Upper lobe of left lung (tissue), 6 donors: Measurements from ENCODE around the gene CALHM5. TPM values are rescaled to one million over a fixed set of nuclear protein-coding genes. Genes with fewer than 3 reads are reported as not detected.

ENCODE experiments used
- ATAC-seq, 2 donors: fragments of 200-7000 bp; cut with Tn5 transposase; one replicate each; pipeline ENCODE4 v1.9.1; 2022; ENCODE audit warnings: mild to moderate bottlenecking in 2 of 2, moderate library complexity in 2 of 2; ENCODE audit not compliant: low FRiP score in 2 of 2
- DNase-seq, 2 donors: peaks; one replicate each; pipeline ENCODE4 v3.0.0-alpha.2; 2019 to 2020
- H3K27ac ChIP-seq, 4 donors: fragments of 200-600 bp; sonication (generic); one replicate each; pipeline ENCODE4 v1.5.1; 2016 to 2019
- H3K27me3 ChIP-seq, 4 donors: fragments of 200-600 bp; sonication (generic); one replicate each; pipeline ENCODE4 v1.5.1; 2017 to 2019
- H3K36me3 ChIP-seq, 4 donors: fragments of 200-600 bp; sonication (generic); one replicate each; pipeline ENCODE4 v1.5.1; 2016 to 2019
- H3K4me1 ChIP-seq, 4 donors: fragments of 200-600 bp; sonication (generic); one replicate each; pipeline ENCODE4 v1.5.1; 2018 to 2019
- H3K4me3 ChIP-seq, 4 donors: fragments of 200-600 bp; sonication (generic); one replicate each; pipeline ENCODE4 v1.5.1; 2017 to 2019; ENCODE audit warnings: mild to moderate bottlenecking in 2 of 4, moderate library complexity in 1 of 4
- H3K9me3 ChIP-seq, 4 donors: fragments of 200-600 bp; sonication (generic); one replicate each; pipeline ENCODE4 v1.5.1; 2018 to 2019
- EP300 ChIP-seq, 4 donors: sonication (generic); formaldehyde crosslinking; IDR thresholded peaks; one replicate each; pipeline ENCODE4 v1.5.1; 2017; ENCODE audit warnings: antibody characterized with exemption in 4 of 4, control low read depth in 2 of 4
- POLR2A ChIP-seq, 4 donors: fragments of 450-650 bp; IDR thresholded peaks; one replicate each; pipeline ENCODE4 v1.5.1; 2016 to 2017; ENCODE audit warnings: antibody characterized with exemption in 4 of 4, mild to moderate bottlenecking in 2 of 4
- POLR2AphosphoS5 ChIP-seq, 2 donors: sonication (generic); formaldehyde crosslinking; IDR thresholded peaks; one replicate each; pipeline ENCODE4 v1.5.1; 2017; ENCODE audit warnings: antibody characterized with exemption in 2 of 2
- WGBS, 2 donors: methylation state at CpG; one replicate each; pipeline ENCODE4 v1.1.5; 2017 to 2018; 5-methylcytosine and 5-hydroxymethylcytosine counted together
- total RNA-seq, 6 donors: library from RNA; depleted of rRNA in 4 of 6; stranded (reverse); fragments of >200 nt in 4 of 6; gene quantifications; one replicate each; pipeline versions ENCODE4 v1.1.0 to v1.2.1, GENCODE V29; 2016 to 2021
- TF ChIP-seq, protein P1 (sequence below), 6 experiments: fragments of 450-650 bp in 4 of 6; fragments of 200-600 bp in 2 of 6; sonication (generic) in 2 of 6; IDR thresholded peaks; one replicate each; pipeline ENCODE4 v1.5.1; 2016 to 2019; ENCODE audit warnings: antibody characterized with exemption in 6 of 6
- donor health status: DM: no; HTN: no; CAD: no; lungs with moderate emphysema.
- donor health status: DM: no; HTN: yes; CAD: no; lungs with severe emphysema.

CALHM5 gene
- total RNA-seq, 6 donors from 2014 or later, result 0.76 to 2.9 (median 1.2) TPM

DNA sequence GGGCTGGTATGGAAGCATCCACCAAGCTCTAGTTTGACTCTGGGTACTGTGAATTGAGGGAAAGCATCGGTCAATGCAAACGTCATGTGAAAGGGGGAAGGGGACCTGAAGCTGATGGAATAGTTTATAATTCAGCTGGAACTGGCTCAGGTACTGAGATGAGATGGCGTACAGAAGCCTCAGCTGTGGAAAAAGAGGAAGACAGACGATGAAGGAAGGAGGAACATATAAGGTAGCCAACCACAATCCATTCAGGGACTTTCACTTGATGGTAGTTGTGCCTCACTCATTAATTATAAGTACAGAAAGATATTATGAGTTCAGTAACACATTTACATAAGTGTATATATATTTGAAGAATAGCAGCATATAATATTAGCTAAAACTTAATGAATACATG, 2.7 kb downstream of the CALHM5 start:
- Histone ChIP-seq H3K27ac (peak overlapping the region in 3 of 4 donors; percentile 16 to 91 (median 28)), H3K9me3 (no peaks in the 10 kb centered on the region), H3K27me3 (no peaks in the 10 kb centered on the region), H3K4me3 (no peak overlapping the region), H3K36me3 (peaks cover 0 to 6% (median 2%) of the 10 kb centered on the region in 4 donors), H3K4me1 (peaks cover 6 to 20% (median 6%) of the 10 kb centered on the region in 4 donors)
- TF ChIP-seq POLR2A (IDR thresholded peaks at IDR 0.05) (no peak), EP300 (IDR thresholded peaks at IDR 0.05) (no peak), POLR2AphosphoS5 (IDR thresholded peaks at IDR 0.05) (no peak)
- TF ChIP-seq, protein P1, sequence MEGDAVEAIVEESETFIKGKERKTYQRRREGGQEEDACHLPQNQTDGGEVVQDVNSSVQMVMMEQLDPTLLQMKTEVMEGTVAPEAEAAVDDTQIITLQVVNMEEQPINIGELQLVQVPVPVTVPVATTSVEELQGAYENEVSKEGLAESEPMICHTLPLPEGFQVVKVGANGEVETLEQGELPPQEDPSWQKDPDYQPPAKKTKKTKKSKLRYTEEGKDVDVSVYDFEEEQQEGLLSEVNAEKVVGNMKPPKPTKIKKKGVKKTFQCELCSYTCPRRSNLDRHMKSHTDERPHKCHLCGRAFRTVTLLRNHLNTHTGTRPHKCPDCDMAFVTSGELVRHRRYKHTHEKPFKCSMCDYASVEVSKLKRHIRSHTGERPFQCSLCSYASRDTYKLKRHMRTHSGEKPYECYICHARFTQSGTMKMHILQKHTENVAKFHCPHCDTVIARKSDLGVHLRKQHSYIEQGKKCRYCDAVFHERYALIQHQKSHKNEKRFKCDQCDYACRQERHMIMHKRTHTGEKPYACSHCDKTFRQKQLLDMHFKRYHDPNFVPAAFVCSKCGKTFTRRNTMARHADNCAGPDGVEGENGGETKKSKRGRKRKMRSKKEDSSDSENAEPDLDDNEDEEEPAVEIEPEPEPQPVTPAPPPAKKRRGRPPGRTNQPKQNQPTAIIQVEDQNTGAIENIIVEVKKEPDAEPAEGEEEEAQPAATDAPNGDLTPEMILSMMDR (IDR thresholded peaks at IDR 0.05), result no peak
- WGBS, 2 donors, result 63 to 74% methylated on average over 4 of the region's 4 CpGs
- DNase-seq (no peak), ATAC-seq (no peak)

DNA sequence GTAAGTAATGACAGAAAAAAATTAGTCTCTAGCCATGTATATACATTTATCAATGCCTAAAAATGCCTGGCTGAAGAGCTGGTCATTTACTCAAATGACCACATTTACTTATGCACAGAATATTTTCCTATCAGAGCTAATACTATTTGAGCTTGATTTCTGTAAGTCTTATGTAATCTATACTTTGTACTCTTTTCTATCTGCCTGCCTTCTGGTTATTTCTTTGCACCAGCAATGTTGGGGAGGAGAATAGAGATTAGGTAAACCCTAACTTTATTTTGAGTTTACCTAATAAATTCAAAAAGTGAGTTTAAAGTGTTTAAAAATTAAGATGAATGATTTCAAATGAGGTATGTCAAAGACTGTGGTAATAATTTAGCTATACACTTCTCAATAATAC, 3.7 kb downstream of the CALHM5 start:
- no peak for DNase-seq
- TF ChIP-seq, protein P1 (IDR thresholded peaks at IDR 0.05), result no peak
- no peak for TF ChIP-seq POLR2A (IDR thresholded peaks at IDR 0.05)
- TF ChIP-seq POLR2AphosphoS5 (IDR thresholded peaks at IDR 0.05), result no peak
- TF ChIP-seq EP300 (IDR thresholded peaks at IDR 0.05), result no peak

DNA sequence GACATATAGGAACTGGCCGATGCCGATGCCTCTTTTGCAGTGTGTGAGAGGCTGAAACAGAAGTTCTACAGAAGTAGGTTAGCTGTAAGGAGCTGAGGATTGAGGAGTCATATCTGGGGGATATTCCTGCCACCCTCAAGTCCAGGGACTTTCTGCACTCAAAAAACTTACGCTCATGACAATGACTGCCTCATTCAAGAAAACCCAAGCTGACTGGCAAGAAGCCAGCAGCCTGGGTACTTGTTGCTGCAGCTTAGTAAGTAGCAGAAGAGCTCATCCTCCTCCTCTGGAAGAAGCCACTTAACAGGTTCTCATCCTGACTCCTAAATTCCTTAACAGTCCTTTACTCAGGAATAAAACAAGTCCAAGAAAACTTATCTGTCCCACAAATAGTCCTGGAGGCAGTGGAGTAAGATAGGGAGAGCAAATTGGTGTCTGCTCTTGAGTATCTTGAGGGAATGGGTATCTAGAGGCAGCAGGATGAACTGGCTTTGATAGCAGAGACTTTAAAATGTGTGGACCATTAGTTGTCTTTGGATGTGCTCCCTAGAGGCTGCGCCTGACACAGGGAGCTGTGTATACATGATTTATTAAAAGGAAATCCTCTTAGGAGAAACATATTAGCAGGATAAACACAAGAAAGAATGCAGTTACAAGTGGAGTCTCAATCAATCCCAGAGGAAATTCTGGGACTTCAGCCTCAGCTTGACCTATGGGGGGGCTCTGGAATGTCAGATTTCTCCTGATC, 7.4 kb downstream of the CALHM5 start:
- H3K36me3 ChIP-seq, result peaks cover 0 to 6% (median 2%) of the 10 kb centered on the region in 4 donors
- no peaks in the 10 kb centered on the region for H3K27me3 ChIP-seq
- H3K9me3 ChIP-seq, result no peaks in the 10 kb centered on the region
- H3K4me1 ChIP-seq, result peaks cover 0 to 7% (median 2%) of the 10 kb centered on the region in 4 donors
- H3K27ac ChIP-seq, result peak overlapping the region in 3 of 4 donors; percentile 9 to 59 (median 21)
- WGBS, 2 donors, result 61 to 62% methylated on average over 4 of the region's 4 CpGs
- H3K4me3 ChIP-seq, result no peak overlapping the region
- ATAC-seq (no peak), DNase-seq (no peak)
- TF ChIP-seq POLR2AphosphoS5 (IDR thresholded peaks at IDR 0.05) (no peak), POLR2A (IDR thresholded peaks at IDR 0.05) (no peak), EP300 (IDR thresholded peaks at IDR 0.05) (no peak)
- TF ChIP-seq, protein P1 (IDR thresholded peaks at IDR 0.05), result no peak

More for the DNA sequence above, 3.7 kb downstream of the CALHM5 start:
- H3K9me3 ChIP-seq, result no peaks in the 10 kb centered on the region
- H3K4me1 ChIP-seq, result peaks cover 6 to 20% (median 6%) of the 10 kb centered on the region in 4 donors
- H3K36me3 ChIP-seq, result peaks cover 0 to 6% (median 2%) of the 10 kb centered on the region in 4 donors
- no peak for ATAC-seq
- no peak overlapping the region for H3K4me3 ChIP-seq
- no peak overlapping the region for H3K27ac ChIP-seq
- no peaks in the 10 kb centered on the region for H3K27me3 ChIP-seq

DNA sequence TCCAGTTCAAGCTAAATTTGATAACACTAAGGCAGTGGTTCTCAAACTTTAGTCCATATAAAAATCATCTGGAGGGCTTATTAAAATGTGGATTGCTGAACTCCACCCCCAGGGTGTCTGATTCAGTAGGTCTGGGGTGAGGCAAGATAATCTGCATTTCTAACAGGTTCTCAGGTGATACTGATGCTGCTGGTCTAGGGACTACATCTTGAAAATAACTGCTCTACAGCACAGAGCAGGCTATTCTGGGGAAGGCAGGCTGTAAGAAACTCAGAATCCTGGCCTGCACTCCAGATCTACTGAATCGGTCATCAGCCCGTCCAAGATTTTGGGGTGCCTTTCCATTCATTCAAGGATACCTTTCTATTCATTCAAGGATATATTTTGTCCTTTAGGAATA, 11.5 kb downstream of the CALHM5 start:
- no peak for DNase-seq
- ATAC-seq, result no peak
- H3K36me3 ChIP-seq, result no peaks in the 10 kb centered on the region
- WGBS, 2 donors, result 97% methylated on average over 2 of the region's 2 CpGs
- H3K4me3 ChIP-seq, result no peak overlapping the region
- H3K27me3 ChIP-seq, result no peaks in the 10 kb centered on the region
- H3K4me1 ChIP-seq, result peaks cover 0 to 3% (median 0%) of the 10 kb centered on the region in 4 donors
- TF ChIP-seq, protein P1 (IDR thresholded peaks at IDR 0.05), result no peak
- TF ChIP-seq POLR2A (IDR thresholded peaks at IDR 0.05) (no peak), EP300 (IDR thresholded peaks at IDR 0.05) (no peak), POLR2AphosphoS5 (IDR thresholded peaks at IDR 0.05) (no peak)
- no peak overlapping the region for H3K27ac ChIP-seq
- H3K9me3 ChIP-seq, result no peaks in the 10 kb centered on the region

DNA sequence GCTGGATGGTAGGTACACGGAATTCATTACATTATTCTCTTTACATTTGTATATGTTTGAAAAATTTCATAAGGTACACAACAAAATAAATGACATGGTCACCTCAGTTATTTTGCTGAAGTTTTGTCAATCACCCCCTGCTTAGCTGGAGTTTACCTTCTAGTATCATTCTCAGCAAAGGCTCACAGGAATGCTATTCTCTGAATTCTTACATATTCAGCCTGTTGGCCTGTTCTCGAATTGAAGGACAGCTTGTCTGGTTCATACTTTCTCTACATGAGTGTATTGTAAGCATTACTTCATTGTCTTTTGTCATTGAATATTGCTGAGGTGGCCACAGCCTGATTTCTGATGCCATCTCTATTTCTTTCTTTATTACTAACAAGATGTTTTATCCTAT, 12.8 kb downstream of the CALHM5 start:
- WGBS, 2 donors, result 78 to 81% methylated on average over 2 of the region's 2 CpGs
- DNase-seq (no peak), ATAC-seq (no peak)
- Histone ChIP-seq H3K4me3 (no peak overlapping the region), H3K36me3 (no peaks in the 10 kb centered on the region), H3K27ac (no peak overlapping the region), H3K9me3 (no peaks in the 10 kb centered on the region), H3K4me1 (peaks cover 0 to 8% (median 0%) of the 10 kb centered on the region in 4 donors), H3K27me3 (no peaks in the 10 kb centered on the region)
- no peak for TF ChIP-seq POLR2AphosphoS5 (IDR thresholded peaks at IDR 0.05)
